COR-L47 (cell line): Measurements from ENCODE around the gene PIGO.

Experiments used
- DNase-seq: peaks from one replicate; lab custom pipeline; 2025; lab: John Stamatoyannopoulos, UW

Gene PIGO

DNA sequence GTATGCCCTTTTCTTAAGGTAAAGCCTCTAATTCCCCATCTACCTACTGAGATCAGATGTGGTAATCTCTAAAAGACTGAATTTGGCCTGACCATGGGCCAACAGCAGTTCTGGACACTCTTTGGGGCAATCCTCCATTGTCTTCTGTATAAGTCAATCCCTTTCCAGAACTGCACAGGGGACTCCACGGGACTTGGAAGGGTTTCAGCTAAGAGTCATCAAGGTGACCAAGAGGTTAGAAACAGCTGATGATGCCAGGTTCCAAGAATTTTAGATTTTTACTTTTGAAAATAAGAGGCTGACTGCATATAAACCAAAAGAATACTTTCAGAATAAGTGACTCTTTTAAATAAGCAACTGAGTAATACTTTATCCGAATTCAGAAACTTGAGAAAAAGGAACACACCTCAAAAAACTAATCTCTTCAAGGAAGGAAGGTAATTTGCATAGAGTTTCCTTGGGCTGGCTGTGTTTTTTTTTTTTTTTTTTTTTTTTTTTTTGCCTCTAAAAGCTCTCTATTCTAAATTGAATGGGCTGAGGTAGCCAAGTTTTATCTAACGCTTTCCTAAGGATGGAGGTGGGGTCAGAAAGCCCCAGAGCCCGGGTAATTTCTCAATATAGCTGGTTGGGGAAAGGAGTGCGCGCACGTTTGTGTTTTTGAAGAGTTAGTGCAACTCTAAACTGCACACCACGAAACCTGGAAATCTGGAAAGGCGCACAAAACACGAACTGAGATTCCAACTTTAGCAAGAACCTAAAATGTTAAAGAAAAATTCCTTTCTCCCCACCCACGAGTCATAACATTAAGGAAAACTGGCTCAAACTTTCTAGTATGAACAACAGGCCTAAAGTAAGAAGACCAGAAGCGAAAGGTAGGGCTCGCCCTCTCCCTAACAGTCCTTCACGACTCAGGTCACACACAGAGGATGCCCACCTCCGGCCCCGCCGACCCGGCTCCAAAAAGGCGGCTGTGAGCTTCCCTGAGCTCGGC is 25.3 kb downstream of the PIGO start:
- no peak for DNase-seq

GRCh38 chr9:35069020-35069419 is 27.4 kb downstream of the PIGO start:
- DNase-seq, result no peak

DNA sequence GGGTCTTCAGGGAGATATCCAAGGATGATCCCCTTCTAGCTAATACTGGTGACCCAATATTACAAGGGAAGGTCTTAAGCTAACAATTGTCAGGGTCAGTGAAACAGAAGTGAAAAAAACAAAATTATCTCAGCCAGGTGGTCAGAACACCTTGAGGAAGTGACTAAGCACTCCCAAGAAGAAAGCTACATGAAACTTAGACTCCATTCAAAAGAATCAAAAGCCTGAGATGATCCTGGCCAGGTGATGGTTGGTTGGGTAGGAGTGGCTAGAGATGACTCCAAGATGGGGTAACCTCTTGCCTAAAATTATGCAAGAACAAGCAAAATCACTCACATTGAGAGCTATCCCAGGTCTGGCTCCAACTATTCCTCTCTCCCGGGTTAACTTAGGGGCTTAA is 29.3 kb downstream of the PIGO start:
- no peak for DNase-seq

DNA sequence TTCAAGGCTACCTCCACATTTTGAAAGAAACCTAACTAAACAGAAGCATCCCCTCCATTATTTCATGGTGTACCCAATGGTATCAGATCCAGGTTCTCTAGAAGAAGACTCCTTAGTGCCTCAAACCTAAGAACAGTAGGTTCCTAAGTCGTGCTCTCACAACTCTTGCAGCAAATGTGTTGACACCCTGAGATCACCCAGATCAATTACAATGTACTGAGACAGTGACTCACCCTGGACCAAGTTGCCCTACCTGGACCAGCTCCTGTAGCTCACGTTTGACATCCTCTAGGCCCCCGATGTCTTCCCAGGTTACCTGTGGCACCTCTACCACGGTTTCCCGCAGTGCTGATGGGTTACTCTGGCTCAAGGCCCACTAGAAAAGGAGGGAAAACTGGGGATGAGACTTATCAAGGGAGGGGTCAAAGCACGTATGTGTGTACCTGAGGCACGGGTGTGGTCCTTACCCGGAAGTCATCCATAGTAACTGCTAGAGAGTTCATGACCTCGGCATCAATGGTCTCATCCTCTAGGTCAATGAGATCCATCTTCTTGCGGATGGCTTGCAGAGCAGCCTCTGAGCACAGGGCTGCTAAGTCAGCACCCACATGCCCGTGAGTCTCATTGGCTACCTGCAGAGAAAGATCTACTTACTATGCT is 35.7 kb downstream of the PIGO start:
- no peak for DNase-seq

- DNase-seq, result no peak
These were observed 37.0 kb downstream of the PIGO start for GRCh38 chr9:35059438-35059837.

DNA sequence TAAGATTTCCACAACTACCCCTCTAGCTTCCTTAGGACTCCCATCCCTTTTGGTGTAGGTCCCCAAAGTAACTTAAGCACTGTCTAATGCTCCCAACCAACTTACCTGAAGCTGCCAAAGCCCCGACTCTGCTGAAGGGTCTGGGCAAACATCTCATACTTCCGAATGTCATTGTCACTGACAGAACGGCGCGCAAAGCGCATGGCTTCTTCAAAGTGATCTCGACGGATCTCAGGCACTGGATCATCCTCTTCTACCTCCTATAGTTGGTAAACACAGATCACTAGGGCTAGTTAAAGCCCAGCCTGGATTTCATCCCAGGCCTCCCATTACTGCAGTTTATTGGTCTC is 39.1 kb downstream of the PIGO start:
- no peak for DNase-seq

DNA sequence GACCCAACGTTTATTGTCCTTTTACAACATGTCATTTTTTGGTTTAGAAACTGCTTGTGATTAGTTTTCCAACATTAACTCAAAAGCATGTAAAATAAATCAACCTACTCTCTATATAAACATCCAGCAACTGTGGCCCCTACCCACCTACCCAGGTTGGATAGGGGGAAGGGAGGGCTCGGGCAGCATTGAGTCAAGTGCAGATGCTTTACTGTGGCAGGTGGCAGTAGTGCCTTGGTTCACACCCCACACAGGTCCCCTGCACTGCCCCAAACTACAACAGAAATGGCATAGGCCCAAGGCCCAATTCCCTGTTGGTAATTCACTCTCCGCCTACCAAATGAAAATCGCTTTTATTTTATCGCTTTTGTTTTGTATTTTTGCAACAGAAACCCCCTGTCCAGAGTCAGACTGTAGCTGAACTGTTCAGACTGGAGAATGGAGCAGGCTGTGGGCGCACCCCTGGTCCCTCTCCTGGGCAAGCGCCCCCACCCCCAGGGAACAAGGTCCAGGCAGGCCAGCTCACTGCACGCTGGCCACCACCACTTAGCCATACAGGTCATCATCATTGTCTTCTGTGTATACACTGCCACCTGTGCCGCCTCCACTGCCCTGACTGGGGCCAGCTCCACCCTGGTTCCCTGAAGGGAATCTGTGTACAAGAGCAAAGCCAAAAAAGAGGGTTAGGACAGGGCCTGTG is 39.7 kb downstream of the PIGO start:
- no peak for DNase-seq

DNA sequence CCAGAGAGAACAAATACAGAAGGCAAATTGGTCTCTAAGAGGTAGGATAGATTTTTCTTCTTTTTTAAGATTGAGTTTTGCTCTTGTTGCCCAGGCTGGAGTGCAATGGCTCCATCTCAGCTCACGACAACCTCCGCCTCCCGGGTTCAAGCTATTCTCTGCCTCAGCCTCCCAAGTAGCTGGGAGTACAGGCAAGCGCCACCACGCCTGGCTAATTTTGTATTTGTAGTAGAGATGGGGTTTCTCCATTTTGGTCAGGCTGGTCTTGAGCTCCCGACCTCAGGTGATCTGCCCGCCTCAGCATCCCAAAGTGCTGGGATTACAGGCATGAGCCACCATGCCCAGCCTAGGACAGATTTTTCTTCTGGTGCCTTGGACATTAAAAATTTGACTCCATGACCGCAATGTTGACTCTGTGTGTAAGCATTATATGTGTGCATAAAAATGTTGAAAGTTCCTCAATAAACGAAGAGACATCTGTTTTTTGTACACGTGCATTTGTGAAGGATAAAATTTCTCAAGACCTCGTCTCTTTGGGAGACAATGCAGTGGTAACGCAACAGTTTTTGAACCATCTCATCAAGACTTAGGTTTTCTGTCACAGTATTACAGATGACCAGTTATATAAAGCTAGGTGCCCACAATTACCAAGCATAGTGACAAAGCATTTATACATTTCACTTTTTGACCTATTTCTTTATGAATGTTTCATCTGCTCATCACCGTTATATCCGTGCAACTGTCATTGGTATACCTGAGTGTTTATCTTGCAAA is 41.3 kb downstream of the PIGO start:
- no peak for DNase-seq

GRCh38 chr9:35054185-35054835 is 42.1 kb downstream of the PIGO start:
- no peak for DNase-seq

DNA sequence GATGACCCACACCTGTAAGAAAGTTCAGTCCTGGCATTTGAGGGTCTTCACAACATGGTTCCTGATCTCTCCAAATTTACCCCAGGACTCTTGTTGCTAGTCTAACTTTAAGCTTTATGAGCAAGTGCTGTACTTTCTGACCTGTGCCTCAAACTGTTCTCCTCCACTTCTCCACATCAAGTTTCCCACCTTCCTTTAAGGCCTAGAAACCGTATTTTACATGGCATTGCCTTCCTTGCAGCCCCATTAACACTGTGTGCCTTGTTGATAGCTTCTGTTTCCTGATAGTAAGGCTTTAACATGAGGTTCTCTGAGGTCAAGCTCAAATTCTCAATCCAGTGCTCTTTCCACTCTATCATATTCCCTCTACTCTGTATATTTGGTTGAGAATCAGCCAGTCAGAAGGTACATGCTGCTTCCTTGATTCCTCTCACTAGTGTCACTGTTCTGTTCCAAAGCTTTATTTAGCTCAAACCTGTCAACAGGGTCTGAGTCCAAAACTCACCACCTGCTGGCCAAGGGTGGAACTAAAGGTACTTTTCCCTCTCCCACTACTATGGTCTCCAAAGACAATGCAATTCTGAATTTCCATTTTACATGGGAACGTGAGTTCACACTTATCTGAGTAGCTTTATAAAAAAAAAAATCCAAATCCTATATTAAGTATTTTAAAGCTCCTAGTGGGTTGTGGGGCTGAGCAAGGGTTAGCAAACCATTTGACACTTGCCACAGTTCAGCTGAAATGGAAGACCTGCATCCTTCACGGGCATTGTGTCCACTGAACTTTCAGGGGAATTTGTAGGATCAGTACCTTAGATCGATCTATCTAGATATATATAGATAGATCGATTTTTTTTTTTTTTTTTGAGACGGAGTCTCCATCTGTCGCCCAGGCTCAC is 45.1 kb downstream of the PIGO start:
- peak; percentile 45 for DNase-seq

- DNase-seq, result no peak
These were observed 47.9 kb downstream of the PIGO start for GRCh38 chr9:35048511-35048910.

DNA sequence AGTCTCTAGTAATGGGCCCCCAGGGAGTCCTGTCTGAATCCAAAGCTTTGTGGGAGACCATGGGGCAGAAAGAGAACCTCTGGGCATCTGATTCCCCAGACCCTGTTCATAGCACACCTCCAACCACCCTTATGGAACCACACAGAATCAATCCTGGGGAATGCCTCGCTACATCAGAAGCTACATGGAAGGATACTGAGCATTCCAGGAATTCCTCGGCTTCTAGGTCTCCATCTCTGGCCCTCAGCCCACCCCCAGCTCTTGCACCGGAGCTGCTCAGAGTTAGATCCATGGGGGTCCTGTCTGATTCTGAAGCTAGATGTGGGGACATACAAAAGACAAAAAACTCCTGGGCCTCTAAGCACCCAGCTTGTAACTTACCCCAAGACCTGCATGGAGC is 52.3 kb downstream of the PIGO start:
- DNase-seq, result no peak

DNA sequence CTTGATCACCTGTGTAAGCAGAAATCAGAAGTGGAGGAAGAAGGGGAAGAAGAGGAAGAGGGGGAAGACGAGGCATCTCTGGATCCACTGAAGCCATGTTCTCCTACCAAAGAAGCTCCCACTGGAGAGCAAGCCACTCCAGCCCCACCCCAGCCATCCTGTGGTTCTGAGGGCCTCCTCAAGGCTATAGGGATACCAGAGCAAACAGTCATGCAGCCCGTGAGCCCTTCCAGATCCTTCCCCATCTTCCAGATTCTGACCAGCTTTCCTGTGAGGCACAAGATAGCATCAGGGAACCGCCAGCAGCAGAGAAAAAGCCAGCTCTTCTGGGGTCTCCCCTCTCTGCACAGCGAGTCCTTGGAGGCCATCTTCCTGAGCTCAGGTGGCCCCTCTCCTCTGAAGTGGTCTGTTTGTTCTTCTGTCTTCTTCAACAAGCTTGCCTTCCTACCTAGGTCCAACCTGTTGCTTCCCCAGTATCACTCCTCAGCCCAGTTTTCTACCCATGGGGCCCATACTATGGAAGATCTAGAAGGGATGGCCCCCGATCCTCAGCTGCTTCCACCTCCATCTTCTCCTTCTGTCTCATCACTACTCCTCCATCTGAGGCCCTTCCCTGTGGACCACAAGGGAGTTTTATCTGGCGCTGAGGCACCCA is 53.4 kb downstream of the PIGO start:
- no peak for DNase-seq

- DNase-seq, result no peak
These were observed 54.2 kb downstream of the PIGO start for GRCh38 chr9:35042081-35042604.
